ENCODE measurements around the gene CHST8.

Gene CHST8

DNA sequence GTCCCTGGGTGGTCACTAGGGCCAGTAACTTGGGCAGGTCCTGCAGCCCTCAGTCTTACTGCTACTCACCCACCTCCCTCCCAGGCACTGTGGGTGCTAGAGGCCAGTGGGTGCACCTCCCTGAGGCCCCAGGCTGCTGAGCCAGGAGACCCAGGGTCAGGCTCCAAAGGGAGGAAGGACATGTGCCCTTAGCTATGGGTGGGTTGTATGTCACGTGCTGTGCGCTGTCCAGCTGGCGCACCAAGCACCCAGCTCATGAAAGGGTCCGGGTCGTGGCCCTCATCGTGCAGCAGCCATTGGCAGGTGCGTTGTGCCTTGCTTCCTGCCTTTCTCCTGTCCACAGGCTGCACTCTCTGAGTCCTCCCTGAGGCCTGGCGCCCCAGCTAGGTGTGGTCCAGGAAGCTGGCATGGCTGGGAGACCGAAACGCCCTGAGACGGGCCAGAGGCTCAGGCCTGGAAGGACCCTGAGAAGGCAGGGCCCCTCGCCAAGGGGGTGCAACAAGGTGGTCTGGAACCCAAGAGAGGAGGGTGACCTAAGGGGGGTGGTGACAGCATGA, 127.9 kb downstream of the CHST8 start:
- Histone ChIP-seq H3K27ac (replicated peaks) (no peak overlapping the region), H3K27me3 (ENCODE audit: insufficient read depth, poor library complexity, severe bottlenecking) (no peaks in the 10 kb centered on the region), H3K4me3 (replicated peaks; ENCODE audit: insufficient read depth, low read length) (no peak overlapping the region)
- TF ChIP-seq GABPA (IDR thresholded peaks at IDR 0.05; ENCODE audit: low read depth) (no peak), SPI1 (IDR thresholded peaks at IDR 0.05; ENCODE audit: borderline replicate concordance, low read depth) (no peak), POLR2AphosphoS5 (IDR thresholded peaks at IDR 0.05; ENCODE audit: low read depth) (no peak)
- TF ChIP-seq, protein P1, sequence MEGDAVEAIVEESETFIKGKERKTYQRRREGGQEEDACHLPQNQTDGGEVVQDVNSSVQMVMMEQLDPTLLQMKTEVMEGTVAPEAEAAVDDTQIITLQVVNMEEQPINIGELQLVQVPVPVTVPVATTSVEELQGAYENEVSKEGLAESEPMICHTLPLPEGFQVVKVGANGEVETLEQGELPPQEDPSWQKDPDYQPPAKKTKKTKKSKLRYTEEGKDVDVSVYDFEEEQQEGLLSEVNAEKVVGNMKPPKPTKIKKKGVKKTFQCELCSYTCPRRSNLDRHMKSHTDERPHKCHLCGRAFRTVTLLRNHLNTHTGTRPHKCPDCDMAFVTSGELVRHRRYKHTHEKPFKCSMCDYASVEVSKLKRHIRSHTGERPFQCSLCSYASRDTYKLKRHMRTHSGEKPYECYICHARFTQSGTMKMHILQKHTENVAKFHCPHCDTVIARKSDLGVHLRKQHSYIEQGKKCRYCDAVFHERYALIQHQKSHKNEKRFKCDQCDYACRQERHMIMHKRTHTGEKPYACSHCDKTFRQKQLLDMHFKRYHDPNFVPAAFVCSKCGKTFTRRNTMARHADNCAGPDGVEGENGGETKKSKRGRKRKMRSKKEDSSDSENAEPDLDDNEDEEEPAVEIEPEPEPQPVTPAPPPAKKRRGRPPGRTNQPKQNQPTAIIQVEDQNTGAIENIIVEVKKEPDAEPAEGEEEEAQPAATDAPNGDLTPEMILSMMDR (IDR thresholded peaks at IDR 0.05; ENCODE audit: insufficient read depth, low read length), result no peak
- TF ChIP-seq, protein P2, sequence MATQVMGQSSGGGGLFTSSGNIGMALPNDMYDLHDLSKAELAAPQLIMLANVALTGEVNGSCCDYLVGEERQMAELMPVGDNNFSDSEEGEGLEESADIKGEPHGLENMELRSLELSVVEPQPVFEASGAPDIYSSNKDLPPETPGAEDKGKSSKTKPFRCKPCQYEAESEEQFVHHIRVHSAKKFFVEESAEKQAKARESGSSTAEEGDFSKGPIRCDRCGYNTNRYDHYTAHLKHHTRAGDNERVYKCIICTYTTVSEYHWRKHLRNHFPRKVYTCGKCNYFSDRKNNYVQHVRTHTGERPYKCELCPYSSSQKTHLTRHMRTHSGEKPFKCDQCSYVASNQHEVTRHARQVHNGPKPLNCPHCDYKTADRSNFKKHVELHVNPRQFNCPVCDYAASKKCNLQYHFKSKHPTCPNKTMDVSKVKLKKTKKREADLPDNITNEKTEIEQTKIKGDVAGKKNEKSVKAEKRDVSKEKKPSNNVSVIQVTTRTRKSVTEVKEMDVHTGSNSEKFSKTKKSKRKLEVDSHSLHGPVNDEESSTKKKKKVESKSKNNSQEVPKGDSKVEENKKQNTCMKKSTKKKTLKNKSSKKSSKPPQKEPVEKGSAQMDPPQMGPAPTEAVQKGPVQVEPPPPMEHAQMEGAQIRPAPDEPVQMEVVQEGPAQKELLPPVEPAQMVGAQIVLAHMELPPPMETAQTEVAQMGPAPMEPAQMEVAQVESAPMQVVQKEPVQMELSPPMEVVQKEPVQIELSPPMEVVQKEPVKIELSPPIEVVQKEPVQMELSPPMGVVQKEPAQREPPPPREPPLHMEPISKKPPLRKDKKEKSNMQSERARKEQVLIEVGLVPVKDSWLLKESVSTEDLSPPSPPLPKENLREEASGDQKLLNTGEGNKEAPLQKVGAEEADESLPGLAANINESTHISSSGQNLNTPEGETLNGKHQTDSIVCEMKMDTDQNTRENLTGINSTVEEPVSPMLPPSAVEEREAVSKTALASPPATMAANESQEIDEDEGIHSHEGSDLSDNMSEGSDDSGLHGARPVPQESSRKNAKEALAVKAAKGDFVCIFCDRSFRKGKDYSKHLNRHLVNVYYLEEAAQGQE (IDR thresholded peaks at IDR 0.05; ENCODE audit: insufficient replicate concordance, low read depth), result no peak
- no peak for DNase-seq (ENCODE audit: low read depth in 1 of 2, low spot score in 1 of 2)

DNA sequence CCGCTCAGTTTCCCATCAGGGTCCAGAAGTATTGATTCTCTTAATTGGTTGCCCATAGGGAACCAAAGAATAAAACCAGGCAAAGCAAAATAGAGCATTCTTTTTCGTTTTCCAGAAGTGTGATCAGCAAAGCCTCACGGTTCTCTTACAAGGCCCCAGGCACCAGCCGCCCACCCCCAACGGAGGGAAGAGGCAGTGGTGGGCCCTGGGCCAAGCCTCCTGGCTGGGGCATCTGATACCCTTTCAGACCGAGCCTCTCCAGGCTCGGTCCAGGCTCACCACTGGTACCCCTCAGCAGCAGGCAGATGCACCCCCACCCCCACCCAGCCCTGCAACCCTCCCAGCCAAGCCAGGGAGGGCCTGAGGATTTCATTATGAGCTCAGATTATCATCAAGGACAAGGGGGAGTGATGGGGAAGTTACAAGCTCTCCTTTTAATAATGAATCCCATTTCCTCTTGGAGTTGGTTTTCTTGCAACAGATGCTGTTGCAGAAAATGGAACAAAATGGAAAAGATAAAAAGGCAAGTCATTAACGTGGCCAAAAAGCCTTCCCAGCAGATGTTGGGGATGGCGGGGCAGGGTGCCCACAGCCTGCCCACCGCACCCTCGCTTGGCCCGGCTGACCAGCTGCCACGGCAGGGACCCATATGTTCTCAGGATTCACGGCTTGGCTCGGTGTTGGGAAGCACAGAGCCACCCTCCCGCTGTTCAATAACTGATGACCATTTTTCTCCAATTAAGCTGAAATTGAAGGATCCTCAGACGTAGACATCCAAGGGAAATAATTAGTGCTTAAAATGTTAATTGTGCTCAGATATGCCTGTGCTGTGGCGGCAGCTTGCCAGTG, 129.1 kb downstream of the CHST8 start:
- Histone ChIP-seq H3K27me3 (ENCODE audit: insufficient read depth, poor library complexity, severe bottlenecking) (no peaks in the 10 kb centered on the region), H3K4me3 (replicated peaks; ENCODE audit: insufficient read depth, low read length) (no peak overlapping the region), H3K27ac (replicated peaks) (no peak overlapping the region)
- no peak for DNase-seq (ENCODE audit: low read depth in 1 of 2, low spot score in 1 of 2)
- TF ChIP-seq GABPA (IDR thresholded peaks at IDR 0.05; ENCODE audit: low read depth), result no peak
- TF ChIP-seq, protein P1 (IDR thresholded peaks at IDR 0.05; ENCODE audit: insufficient read depth, low read length), result no peak

DNA sequence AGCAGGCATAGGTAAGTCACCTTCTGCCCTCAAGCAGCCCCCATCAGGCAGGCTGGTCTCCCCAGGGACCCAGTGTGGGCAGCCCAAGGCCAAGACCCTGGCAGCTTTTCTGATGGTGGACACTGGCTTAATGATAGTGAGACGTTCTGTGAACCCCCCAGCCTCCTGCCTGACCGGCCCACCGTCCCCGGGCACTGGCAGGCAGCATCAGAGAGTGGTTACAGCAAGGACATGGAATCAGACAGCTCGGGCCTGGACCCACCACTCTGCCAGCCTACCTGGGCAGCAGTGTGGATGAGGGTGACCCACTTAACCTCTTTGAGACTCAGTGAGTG, 129.7 kb downstream of the CHST8 start:
- TF ChIP-seq SPI1 (IDR thresholded peaks at IDR 0.05; ENCODE audit: borderline replicate concordance, low read depth) (no peak), POLR2AphosphoS5 (IDR thresholded peaks at IDR 0.05; ENCODE audit: low read depth) (no peak)
- TF ChIP-seq, protein P2 (IDR thresholded peaks at IDR 0.05; ENCODE audit: insufficient replicate concordance, low read depth), result no peak

DNA sequence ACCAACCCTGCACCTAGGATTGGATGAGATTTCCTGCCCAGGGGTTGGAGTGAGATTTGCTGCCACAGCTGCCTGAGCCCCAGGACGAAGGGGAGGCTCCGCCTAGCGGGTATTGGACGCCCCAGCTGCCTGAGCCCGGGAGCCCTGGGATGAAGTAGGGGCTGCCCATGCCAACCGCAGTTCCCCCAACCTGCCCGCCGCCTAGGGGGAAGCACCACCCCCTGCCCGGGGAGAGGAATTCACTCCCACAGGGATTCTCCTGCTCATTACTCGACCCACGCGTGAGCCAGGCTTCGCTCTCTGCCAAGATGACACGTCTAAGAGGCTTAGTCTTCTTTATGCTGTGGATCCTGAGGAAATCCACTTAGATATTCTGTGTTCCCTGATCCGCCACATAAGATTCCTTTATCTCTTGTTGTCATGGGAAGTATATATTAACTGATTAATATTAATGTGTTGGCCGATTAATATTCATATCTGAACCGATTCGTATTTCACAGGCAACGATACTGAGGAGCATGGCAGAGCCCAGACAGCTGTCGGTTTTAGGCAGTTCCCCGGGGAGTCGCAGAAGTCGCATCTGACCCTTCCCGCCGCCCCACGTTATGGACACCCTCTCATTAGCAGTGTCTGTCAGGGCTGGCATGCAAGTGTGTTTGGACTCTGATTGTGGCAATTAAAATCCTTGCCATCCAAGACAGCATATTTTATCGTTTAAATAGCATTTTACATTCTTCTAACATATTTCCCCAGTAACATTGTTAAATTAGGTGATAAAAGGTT, 130.5 kb downstream of the CHST8 start:
- TF ChIP-seq GABPA (IDR thresholded peaks at IDR 0.05; ENCODE audit: low read depth), result no peak
- no peak for TF ChIP-seq POLR2AphosphoS5 (IDR thresholded peaks at IDR 0.05; ENCODE audit: low read depth)
- TF ChIP-seq, protein P2 (IDR thresholded peaks at IDR 0.05; ENCODE audit: insufficient replicate concordance, low read depth), result no peak
- no peak for TF ChIP-seq SPI1 (IDR thresholded peaks at IDR 0.05; ENCODE audit: borderline replicate concordance, low read depth)
- TF ChIP-seq, protein P1 (IDR thresholded peaks at IDR 0.05; ENCODE audit: insufficient read depth, low read length), result no peak
- Histone ChIP-seq H3K27me3 (ENCODE audit: insufficient read depth, poor library complexity, severe bottlenecking) (no peaks in the 10 kb centered on the region), H3K4me3 (replicated peaks; ENCODE audit: insufficient read depth, low read length) (no peak overlapping the region), H3K27ac (replicated peaks) (no peak overlapping the region)
- no peak for DNase-seq (ENCODE audit: low read depth in 1 of 2, low spot score in 1 of 2)

More for the DNA sequence above, 129.7 kb downstream of the CHST8 start:
- Histone ChIP-seq H3K4me3 (replicated peaks; ENCODE audit: insufficient read depth, low read length) (no peak overlapping the region), H3K27ac (replicated peaks) (no peak overlapping the region), H3K27me3 (ENCODE audit: insufficient read depth, poor library complexity, severe bottlenecking) (no peaks in the 10 kb centered on the region)
- DNase-seq (ENCODE audit: low read depth in 1 of 2, low spot score in 1 of 2), result no peak

Measured in HL-60 (cell line).